Brain microvascular endothelial cell (primary cell): Measurements from ENCODE around the gene DVL3.

Experiments
- DNase-seq: peaks from one replicate; pipeline ENCODE4 v3.0.0-alpha.2; 2020
- H3K27ac ChIP-seq: fragments of 250-450 bp; sonication (Bioruptor Pico); 2 replicates; pipeline ENCODE4 v1.5.1; 2020; ENCODE audit warnings: mild to moderate bottlenecking, moderate library complexity
- H3K27me3 ChIP-seq: fragments of 250-450 bp; sonication (Bioruptor Pico); replicated peaks from 2 replicates; pipeline ENCODE4 v1.5.1; 2020; ENCODE audit warnings: mild to moderate bottlenecking
- H3K36me3 ChIP-seq: fragments of 250-450 bp; sonication (Bioruptor Pico); replicated peaks from 2 replicates; pipeline ENCODE4 v1.5.1; 2020; ENCODE audit warnings: mild to moderate bottlenecking
- H3K4me3 ChIP-seq: 2 replicates; pipeline ENCODE4 v1.5.1; 2011; ENCODE audit warnings: low read depth, mild to moderate bottlenecking, control low read depth, low read length, moderate library complexity
- in situ Hi-C: cut with HindIII; loops from 2 replicates; pipeline ENCODE4 v1.10.0; 2017; ENCODE audit warnings: low sequenced_read_pairs, low pct_ligation_motif_present
- TF ChIP-seq, protein P1 (sequence below): IDR thresholded peaks from 2 replicates; pipeline ENCODE4 v1.5.1; 2011; ENCODE audit warnings: low read depth, mild to moderate bottlenecking, moderate library complexity, low read length, control low read depth, inconsistent platforms; ENCODE audit errors: missing control alignments

DVL3 gene

DNA sequence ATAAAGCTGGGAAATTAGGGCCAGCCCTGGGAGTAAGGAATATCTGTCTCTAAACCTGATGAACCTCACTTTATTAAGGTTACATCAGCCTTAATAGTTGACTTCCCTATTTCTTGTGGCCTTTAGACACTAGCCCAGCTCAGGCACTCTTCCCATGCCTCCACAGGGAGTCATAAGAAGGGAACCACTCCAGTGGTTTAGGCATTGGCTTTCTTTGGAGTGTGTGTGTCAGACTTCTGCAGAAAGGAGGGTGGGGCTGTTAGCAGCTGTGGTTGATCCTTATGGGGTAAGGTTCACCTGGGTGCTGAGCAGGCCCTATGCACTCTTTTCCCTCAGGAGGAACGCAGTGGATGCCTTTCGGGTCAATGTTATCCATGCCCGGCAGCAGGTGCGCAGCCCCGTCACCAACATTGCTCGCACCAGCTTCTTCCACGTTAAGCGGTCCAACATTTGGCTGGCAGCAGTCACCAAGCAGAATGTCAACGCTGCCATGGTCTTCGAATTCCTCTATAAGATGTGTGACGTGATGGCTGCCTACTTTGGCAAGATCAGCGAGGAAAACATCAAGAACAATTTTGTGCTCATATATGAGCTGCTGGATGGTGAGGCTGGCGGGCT is 23.5 kb downstream of the DVL3 start:
- H3K36me3 ChIP-seq, result peaks cover 66% of the 10 kb centered on the region
- in situ Hi-C loops, result no loop called here
- TF ChIP-seq, protein P1, sequence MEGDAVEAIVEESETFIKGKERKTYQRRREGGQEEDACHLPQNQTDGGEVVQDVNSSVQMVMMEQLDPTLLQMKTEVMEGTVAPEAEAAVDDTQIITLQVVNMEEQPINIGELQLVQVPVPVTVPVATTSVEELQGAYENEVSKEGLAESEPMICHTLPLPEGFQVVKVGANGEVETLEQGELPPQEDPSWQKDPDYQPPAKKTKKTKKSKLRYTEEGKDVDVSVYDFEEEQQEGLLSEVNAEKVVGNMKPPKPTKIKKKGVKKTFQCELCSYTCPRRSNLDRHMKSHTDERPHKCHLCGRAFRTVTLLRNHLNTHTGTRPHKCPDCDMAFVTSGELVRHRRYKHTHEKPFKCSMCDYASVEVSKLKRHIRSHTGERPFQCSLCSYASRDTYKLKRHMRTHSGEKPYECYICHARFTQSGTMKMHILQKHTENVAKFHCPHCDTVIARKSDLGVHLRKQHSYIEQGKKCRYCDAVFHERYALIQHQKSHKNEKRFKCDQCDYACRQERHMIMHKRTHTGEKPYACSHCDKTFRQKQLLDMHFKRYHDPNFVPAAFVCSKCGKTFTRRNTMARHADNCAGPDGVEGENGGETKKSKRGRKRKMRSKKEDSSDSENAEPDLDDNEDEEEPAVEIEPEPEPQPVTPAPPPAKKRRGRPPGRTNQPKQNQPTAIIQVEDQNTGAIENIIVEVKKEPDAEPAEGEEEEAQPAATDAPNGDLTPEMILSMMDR, result no peak
- DNase-seq, result no peak
- H3K27ac ChIP-seq, result no peak overlapping the region
- no peak overlapping the region for H3K4me3 ChIP-seq
- no peaks in the 10 kb centered on the region for H3K27me3 ChIP-seq

DNA sequence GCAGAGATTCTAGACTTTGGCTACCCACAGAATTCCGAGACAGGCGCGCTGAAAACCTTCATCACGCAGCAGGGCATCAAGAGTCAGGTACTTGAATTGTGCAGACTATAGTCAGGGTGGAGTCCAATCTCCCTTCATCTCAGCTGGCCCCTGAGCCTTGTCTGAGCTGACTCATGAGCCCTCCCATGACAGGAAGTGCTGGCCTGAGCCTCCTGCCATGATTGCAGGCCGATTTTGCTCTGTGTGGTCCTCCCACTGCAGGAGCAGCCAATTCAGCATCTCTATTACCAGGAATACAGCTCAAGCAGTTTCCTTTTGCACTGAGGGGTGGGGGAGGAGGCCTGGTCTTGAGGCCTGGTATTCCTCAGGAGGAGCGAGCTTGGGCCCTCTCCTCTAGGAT is 25.0 kb downstream of the DVL3 start:
- no peak overlapping the region for H3K4me3 ChIP-seq
- in situ Hi-C loops, result no loop called here
- no peaks in the 10 kb centered on the region for H3K27me3 ChIP-seq
- TF ChIP-seq, protein P1, result no peak
- peaks cover 76% of the 10 kb centered on the region for H3K36me3 ChIP-seq
- H3K27ac ChIP-seq, result peak overlapping the region; percentile 6
- DNase-seq, result peak; percentile 62

DNA sequence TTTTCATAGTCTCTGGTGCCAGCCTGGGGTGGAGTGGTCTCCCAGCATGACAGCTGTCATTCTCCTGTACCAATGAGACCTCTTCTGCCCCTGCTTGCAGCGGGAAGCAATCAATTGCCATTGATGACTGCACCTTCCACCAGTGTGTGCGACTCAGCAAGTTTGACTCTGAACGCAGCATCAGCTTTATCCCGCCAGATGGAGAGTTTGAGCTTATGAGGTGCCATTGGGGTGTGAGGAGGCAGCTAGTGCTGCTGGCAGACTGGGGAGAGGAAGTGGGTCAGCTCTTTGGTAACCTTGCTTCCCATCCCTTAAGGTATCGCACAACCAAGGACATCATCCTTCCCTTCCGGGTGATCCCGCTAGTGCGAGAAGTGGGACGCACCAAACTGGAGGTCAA is 26.4 kb downstream of the DVL3 start:
- no peak for DNase-seq
- no peak overlapping the region for H3K4me3 ChIP-seq
- H3K27ac ChIP-seq, result no peak overlapping the region
- TF ChIP-seq, protein P1, result no peak
- H3K27me3 ChIP-seq, result no peaks in the 10 kb centered on the region
- in situ Hi-C loops, result no loop called here
- H3K36me3 ChIP-seq, result peaks cover 76% of the 10 kb centered on the region

DNA sequence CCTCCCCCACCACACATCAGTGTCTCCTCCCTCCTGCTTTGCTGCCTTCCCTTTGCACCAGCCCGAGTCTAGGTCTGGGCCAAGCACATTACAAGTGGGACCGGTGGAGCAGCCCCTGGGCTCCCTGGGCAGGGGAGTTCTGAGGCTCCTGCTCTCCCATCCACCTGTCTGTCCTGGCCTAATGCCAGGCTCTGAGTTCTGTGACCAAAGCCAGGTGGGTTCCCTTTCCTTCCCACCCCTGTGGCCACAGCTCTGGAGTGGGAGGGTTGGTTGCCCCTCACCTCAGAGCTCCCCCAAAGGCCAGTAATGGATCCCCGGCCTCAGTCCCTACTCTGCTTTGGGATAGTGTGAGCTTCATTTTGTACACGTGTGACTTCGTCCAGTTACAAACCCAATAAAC is 28.5 kb downstream of the DVL3 start:
- Histone ChIP-seq H3K36me3 (peaks cover 70% of the 10 kb centered on the region), H3K27ac (no peak overlapping the region), H3K4me3 (no peak overlapping the region), H3K27me3 (no peaks in the 10 kb centered on the region)
- DNase-seq, result no peak
- in situ Hi-C loops, result no loop called here
- TF ChIP-seq, protein P1, result no peak

DNA sequence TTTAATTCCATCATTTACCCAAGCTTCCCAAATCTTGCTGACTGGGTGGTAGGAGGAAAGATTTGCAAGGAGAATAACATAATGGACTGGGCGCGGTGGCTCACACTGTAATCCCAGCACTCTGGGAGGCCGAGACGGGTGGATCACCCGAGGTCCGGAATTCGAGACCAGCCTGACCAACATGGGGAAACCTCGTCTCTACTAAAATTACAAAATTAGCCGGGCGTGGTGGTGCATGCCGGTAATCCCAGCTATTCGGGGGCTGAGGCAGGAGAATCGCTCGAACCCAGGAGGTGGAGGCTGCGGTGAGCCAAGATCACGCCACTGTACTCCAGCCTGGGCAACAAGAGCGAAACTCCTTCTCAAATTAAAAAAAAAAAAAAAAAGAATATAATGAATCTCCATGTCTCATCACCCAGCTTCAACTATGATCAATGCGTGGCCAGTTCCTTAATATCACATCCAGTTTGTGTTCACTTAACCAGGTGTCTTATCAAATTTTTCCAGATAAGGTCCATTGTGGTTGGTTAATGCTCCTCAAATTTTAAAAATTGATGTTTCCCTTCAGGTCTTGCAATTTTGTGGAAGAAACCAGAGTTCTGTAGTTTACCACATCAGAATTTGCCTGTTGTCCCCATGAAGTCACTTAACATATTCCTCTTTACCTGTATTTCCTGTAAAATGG is 29.5 kb downstream of the DVL3 start:
- in situ Hi-C loops, result no loop called here
- Histone ChIP-seq H3K4me3 (no peak overlapping the region), H3K36me3 (peaks cover 72% of the 10 kb centered on the region), H3K27me3 (no peaks in the 10 kb centered on the region), H3K27ac (peak overlapping the region; percentile 67)
- DNase-seq, result no peak
- TF ChIP-seq, protein P1, result no peak
